Measurements from ENCODE around the gene MYO18B. TPM values are rescaled to one million over a fixed set of nuclear protein-coding genes. Genes with fewer than 3 reads are reported as not detected.

The MYO18B gene
- polyA plus RNA-seq, 1 donor (not counting 4 experiments of a cell fraction or from before 2014, with no cell fraction given), result not detected

- H3K27ac ChIP-seq (ENCODE audit: control insufficient read depth, insufficient read depth, low read length), result no peak overlapping the region
- FAIRE-seq (no peak), DNase-seq (ENCODE audit: low read depth, low spot score) (no peak)
- no peaks in the 10 kb centered on the region for H3K9me3 ChIP-seq (ENCODE audit: control insufficient read depth, low read depth, low read length)
- H3K27me3 ChIP-seq (ENCODE audit: control insufficient read depth, extremely low read depth, insufficient read depth, low read length), result no peaks in the 10 kb centered on the region
- no peaks in the 10 kb centered on the region for H4K20me1 ChIP-seq (ENCODE audit: control insufficient read depth, extremely low read depth, insufficient read depth, low read length)
- no peak overlapping the region for H2AFZ ChIP-seq (ENCODE audit: control insufficient read depth, low read length)
- no peak for TF ChIP-seq CTCF (optimal IDR thresholded peaks at IDR 0.05 in 1 of 3, IDR thresholded peaks at IDR 0.05 in 1 of 3, conservative IDR thresholded peaks at IDR 0.05 in 1 of 3; ENCODE audit: extremely low read depth in 1 of 3, insufficient read depth in 2 of 3, low read length in 3 of 3)
- no peak for TF ChIP-seq EZH2 (IDR thresholded peaks at IDR 0.05; ENCODE audit: low read length)
- dilution Hi-C loops (cut with MboI; ENCODE audit: extremely low pct_ligation_motif_present, low sequenced_read_pairs), result no loop called here
- no peak overlapping the region for H3K4me2 ChIP-seq (ENCODE audit: control insufficient read depth, extremely low read depth, insufficient read depth, low read depth, low read length)
- H3K79me2 ChIP-seq (ENCODE audit: control insufficient read depth, insufficient read depth, low read length), result no peaks in the 10 kb centered on the region
- H3K4me3 ChIP-seq (ENCODE audit: control insufficient read depth in 2 of 3, extremely low read depth in 1 of 3, insufficient read depth in 2 of 3, low read depth in 1 of 3, low read length in 3 of 3), result no peak overlapping the region
- H3K4me1 ChIP-seq (ENCODE audit: control insufficient read depth, extremely low read depth, insufficient read depth, low read length), result no peaks in the 10 kb centered on the region
- H3K9me1 ChIP-seq (ENCODE audit: control insufficient read depth, extremely low read depth, insufficient read depth, low read length), result no peaks in the 10 kb centered on the region
- H3K9ac ChIP-seq (ENCODE audit: control insufficient read depth, extremely low read depth, insufficient read depth, low read length), result no peak overlapping the region
- H3K36me3 ChIP-seq (ENCODE audit: control insufficient read depth in 2 of 2, extremely low read depth in 1 of 2, insufficient read depth in 2 of 2, low read length in 2 of 2), result no peaks in the 10 kb centered on the region
These were observed 196.2 kb downstream of the MYO18B start for GRCh38 chr22:25938151-25938550.

- Histone ChIP-seq H3K4me1 (ENCODE audit: control insufficient read depth, extremely low read depth, insufficient read depth, low read length) (no peaks in the 10 kb centered on the region), H3K36me3 (ENCODE audit: control insufficient read depth in 2 of 2, extremely low read depth in 1 of 2, insufficient read depth in 2 of 2, low read length in 2 of 2) (no peaks in the 10 kb centered on the region), H3K9me1 (ENCODE audit: control insufficient read depth, extremely low read depth, insufficient read depth, low read length) (no peaks in the 10 kb centered on the region), H3K9ac (ENCODE audit: control insufficient read depth, extremely low read depth, insufficient read depth, low read length) (no peak overlapping the region), H3K4me3 (ENCODE audit: control insufficient read depth in 2 of 3, extremely low read depth in 1 of 3, insufficient read depth in 2 of 3, low read depth in 1 of 3, low read length in 3 of 3) (no peak overlapping the region), H3K9me3 (ENCODE audit: control insufficient read depth, low read depth, low read length) (no peaks in the 10 kb centered on the region), H3K27ac (ENCODE audit: control insufficient read depth, insufficient read depth, low read length) (no peak overlapping the region), H3K4me2 (ENCODE audit: control insufficient read depth, extremely low read depth, insufficient read depth, low read depth, low read length) (no peak overlapping the region), H3K27me3 (ENCODE audit: control insufficient read depth, extremely low read depth, insufficient read depth, low read length) (no peaks in the 10 kb centered on the region), H2AFZ (ENCODE audit: control insufficient read depth, low read length) (no peak overlapping the region), H4K20me1 (ENCODE audit: control insufficient read depth, extremely low read depth, insufficient read depth, low read length) (no peaks in the 10 kb centered on the region), H3K79me2 (ENCODE audit: control insufficient read depth, insufficient read depth, low read length) (no peaks in the 10 kb centered on the region)
- TF ChIP-seq EZH2 (IDR thresholded peaks at IDR 0.05; ENCODE audit: low read length) (no peak), CTCF (optimal IDR thresholded peaks at IDR 0.05 in 1 of 3, IDR thresholded peaks at IDR 0.05 in 1 of 3, conservative IDR thresholded peaks at IDR 0.05 in 1 of 3; ENCODE audit: extremely low read depth in 1 of 3, insufficient read depth in 2 of 3, low read length in 3 of 3) (no peak)
- DNase-seq (ENCODE audit: low read depth, low spot score), result no peak
- dilution Hi-C loops (cut with MboI; ENCODE audit: extremely low pct_ligation_motif_present, low sequenced_read_pairs), result no loop called here
- no peak for FAIRE-seq
These were observed 197.4 kb downstream of the MYO18B start for GRCh38 chr22:25939384-25939783.

All from keratinocyte (primary cell).